MCF 10A (cell line): ENCODE results near the gene ACTN4. TPM values are rescaled to one million over a fixed set of nuclear protein-coding genes. Genes with fewer than 3 reads are reported as not detected.

ENCODE experiments used
- BruUV-seq: library from RNA; stranded (reverse); fragments of 400-500 nt; replicated peaks from 2 replicates; lab custom pipeline; 2021; lab: Mats Ljungman, UMichigan
- CTCF ChIA-PET: fragments of 300-600 bp; sonication (Branson Sonifier 250); formaldehyde crosslinking; extraction: SDS; loops from one replicate; lab custom pipeline; 2021; ENCODE audit warnings: antibody characterized with exemption, inconsistent platforms; lab: Yijun Ruan, JAX
- POLR2A ChIA-PET: fragments of 300-600, 350-650 bp; sonication (Branson Sonifier 250); formaldehyde crosslinking; extraction: SDS; loops from one replicate; lab custom pipeline; 2020; ENCODE audit warnings: antibody characterized with exemption, inconsistent platforms; lab: Yijun Ruan, JAX
- DNase-seq: peaks from one replicate; pipeline ENCODE4 v3.0.0-alpha.2; 2018; ENCODE audit not compliant: unreplicated experiment
- H3K27ac Mint-ChIP-seq: one replicate; pipeline ENCODE4 v1.8.0; 2022; ENCODE audit warnings: mild to moderate bottlenecking, low read depth, mixed read lengths; ENCODE audit not compliant: unreplicated experiment
- H3K27me3 Mint-ChIP-seq: one replicate; pipeline ENCODE4 v1.8.0; 2022; ENCODE audit warnings: mixed read lengths; ENCODE audit not compliant: insufficient read depth, unreplicated experiment
- H3K36me3 Mint-ChIP-seq: one replicate; pipeline ENCODE4 v1.8.0; 2022; ENCODE audit warnings: mild to moderate bottlenecking, moderate library complexity, mixed read lengths; ENCODE audit not compliant: insufficient read depth, unreplicated experiment
- H3K4me1 Mint-ChIP-seq: one replicate; pipeline ENCODE4 v1.8.0; 2022; ENCODE audit warnings: mixed read lengths; ENCODE audit not compliant: insufficient read depth, unreplicated experiment
- H3K4me3 Mint-ChIP-seq: one replicate; pipeline ENCODE4 v1.8.0; 2022; ENCODE audit warnings: mild to moderate bottlenecking, moderate library complexity, mixed read lengths; ENCODE audit not compliant: unreplicated experiment
- H3K9me3 Mint-ChIP-seq: one replicate; pipeline ENCODE4 v1.8.0; 2022; ENCODE audit warnings: mixed read lengths; ENCODE audit not compliant: unreplicated experiment
- intact Hi-C: fragments of 100-400 bp; cut with micrococcal nuclease; formaldehyde crosslinking; loops from 2 replicates; pipeline ENCODE4 v1.14.1; 2022
- total RNA-seq: library from RNA; stranded (reverse); gene quantifications from 2 replicates; pipeline ENCODE4 v1.2.3, GENCODE V29; 2022
- TF ChIP-seq, protein P1 (sequence below): fragments of 200-600 bp; IDR thresholded peaks from one replicate; pipeline ENCODE4 v1.8.0; 2022; ENCODE audit warnings: antibody characterized with exemption, mild to moderate bottlenecking; ENCODE audit not compliant: unreplicated experiment

Gene ACTN4
- total RNA-seq, 1 experiment from 2014 or later = 300 TPM

DNA sequence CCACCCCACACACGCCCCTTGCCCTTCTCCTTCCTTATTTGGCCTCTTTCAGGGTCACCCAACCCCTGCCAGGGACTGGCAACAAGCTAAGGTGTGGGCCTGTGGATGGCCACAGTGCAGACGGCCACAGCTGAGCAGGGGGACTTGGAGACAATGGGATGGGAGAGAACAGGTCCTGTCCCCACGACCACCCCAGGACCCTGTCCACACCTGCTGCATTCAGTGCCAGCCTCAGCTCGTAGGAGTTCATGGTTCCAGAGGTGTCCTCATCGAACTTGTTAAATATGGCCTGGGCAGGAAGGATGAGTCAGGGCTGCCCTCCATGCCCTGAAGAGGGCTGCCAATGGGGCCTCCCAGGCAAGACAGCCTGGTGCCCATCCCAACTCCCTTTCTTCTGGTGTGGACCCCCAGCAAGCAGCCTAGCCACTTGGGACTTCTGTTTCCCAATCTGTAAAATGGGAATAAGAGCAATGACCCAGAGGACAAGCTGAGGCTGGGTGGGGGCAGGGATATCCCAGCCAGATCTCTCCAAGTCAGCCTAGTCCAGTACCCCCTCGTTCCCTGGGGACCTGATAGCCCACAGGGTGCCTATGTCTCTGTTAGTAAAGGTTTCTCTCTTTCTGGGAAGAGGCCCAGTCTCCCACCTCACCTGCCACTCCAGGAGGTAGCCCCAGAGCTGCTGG lies 86.2 kb downstream of the ACTN4 start:
- DNase-seq = peak; percentile 44
- H3K36me3 Mint-ChIP-seq = peaks cover 49% of the 10 kb centered on the region
- POLR2A ChIA-PET = interaction anchor here (0.6 to 2.2 kb wide), 12 partner anchors 11 to 197 kb away, joined by 3 to 12 read pairs (median 4); partner anchors contain the start of genes ECH1, MRPS12 and SARS2
- CTCF ChIA-PET = interaction anchor here (0.6 to 1.0 kb wide), 2 partner anchors 77 to 106 kb away, joined by 3 read pairs; no protein-coding TSS in a partner anchor
- intact Hi-C loops = no loop called here
- no peak overlapping the region for H3K4me3 Mint-ChIP-seq
- no peaks in the 10 kb centered on the region for H3K9me3 Mint-ChIP-seq
- H3K27me3 Mint-ChIP-seq = no peaks in the 10 kb centered on the region
- no TSS peak for BruUV-seq
- TF ChIP-seq, protein P1, sequence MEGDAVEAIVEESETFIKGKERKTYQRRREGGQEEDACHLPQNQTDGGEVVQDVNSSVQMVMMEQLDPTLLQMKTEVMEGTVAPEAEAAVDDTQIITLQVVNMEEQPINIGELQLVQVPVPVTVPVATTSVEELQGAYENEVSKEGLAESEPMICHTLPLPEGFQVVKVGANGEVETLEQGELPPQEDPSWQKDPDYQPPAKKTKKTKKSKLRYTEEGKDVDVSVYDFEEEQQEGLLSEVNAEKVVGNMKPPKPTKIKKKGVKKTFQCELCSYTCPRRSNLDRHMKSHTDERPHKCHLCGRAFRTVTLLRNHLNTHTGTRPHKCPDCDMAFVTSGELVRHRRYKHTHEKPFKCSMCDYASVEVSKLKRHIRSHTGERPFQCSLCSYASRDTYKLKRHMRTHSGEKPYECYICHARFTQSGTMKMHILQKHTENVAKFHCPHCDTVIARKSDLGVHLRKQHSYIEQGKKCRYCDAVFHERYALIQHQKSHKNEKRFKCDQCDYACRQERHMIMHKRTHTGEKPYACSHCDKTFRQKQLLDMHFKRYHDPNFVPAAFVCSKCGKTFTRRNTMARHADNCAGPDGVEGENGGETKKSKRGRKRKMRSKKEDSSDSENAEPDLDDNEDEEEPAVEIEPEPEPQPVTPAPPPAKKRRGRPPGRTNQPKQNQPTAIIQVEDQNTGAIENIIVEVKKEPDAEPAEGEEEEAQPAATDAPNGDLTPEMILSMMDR = no peak
- H3K4me1 Mint-ChIP-seq = peaks cover 27% of the 10 kb centered on the region
- H3K27ac Mint-ChIP-seq = peak overlapping the region; percentile 59

DNA sequence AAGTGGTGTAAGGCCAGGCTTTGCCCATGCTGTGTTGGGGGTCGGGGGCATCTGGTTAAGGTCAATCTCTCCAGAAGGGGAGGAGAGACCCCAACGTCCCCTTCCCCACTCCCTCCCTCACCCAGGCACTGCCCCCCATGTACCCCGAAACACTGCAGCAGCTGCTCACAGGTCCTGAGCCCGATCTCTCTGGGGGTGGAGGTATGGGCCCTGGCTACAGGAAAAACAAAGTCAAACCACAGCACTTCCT lies 86.7 kb downstream of the ACTN4 start:
- intact Hi-C loops = no loop called here
- no peak for DNase-seq
- Mint-ChIP-seq H3K4me3 (no peak overlapping the region), H3K27ac (peak overlapping the region; percentile 59), H3K4me1 (peaks cover 27% of the 10 kb centered on the region), H3K9me3 (no peaks in the 10 kb centered on the region), H3K36me3 (peaks cover 46% of the 10 kb centered on the region), H3K27me3 (no peaks in the 10 kb centered on the region)
- ChIA-PET CTCF (interaction anchor here (0.6 to 1.0 kb wide), 2 partner anchors 42 to 77 kb away, joined by 3 read pairs; no protein-coding TSS in a partner anchor), POLR2A (interaction anchor here (0.6 to 1.7 kb wide), 10 partner anchors 12 to 196 kb away, joined by 3 to 12 read pairs (median 4); partner anchors contain the start of genes ECH1, MRPS12, NFKBIB and SARS2)
- TF ChIP-seq, protein P1 = no peak
- BruUV-seq = no TSS peak

DNA sequence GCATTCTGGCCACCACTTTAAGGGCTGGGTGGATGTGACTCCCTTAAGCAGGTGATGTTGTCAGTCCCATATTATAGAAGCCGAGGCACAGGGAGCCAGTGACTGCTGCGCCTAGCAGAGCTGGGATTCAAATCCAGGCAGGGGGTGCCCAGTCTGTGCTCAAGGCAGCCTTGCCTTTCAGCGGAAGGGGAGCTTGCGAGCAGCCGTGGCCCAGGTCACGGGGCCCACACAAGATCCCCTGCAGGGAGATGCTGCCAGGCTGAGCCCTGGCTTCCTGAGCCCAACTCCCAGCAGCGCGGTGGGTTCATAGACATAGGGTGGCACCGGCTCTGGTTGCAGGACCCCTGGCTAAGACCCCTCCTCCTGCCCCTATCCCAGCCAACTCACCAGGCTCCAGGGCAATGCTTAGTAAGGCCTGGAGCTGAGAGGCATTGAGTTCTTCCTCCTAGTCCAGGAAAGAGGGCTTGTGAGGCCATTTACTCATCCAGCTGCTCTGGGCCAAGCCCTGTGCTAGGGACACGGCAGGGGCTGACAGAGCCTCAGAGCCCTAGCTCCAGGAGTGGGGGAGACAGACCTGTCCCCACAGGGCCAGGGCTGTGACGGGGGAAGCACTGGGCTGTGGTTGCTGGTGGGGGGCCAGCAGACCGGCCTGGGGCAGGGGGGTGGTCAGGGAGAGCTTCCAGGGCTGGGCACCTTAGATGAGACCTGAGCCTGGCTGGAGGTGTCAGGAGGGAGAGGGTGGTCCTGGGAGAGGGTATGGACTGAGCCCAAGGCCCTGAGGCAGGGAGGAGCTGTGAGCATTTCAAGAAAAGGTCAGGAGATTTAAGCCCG lies 87.2 kb downstream of the ACTN4 start:
- no peaks in the 10 kb centered on the region for H3K9me3 Mint-ChIP-seq
- no peak overlapping the region for H3K27ac Mint-ChIP-seq
- intact Hi-C loops = no loop called here
- H3K4me1 Mint-ChIP-seq = peaks cover 27% of the 10 kb centered on the region
- H3K27me3 Mint-ChIP-seq = no peaks in the 10 kb centered on the region
- peaks cover 43% of the 10 kb centered on the region for H3K36me3 Mint-ChIP-seq
- CTCF ChIA-PET = interaction anchor here (0.6 to 1.0 kb wide), 4 partner anchors 42 to 216 kb away, joined by 3 read pairs; no protein-coding TSS in a partner anchor
- POLR2A ChIA-PET = interaction anchor here (0.7 to 1.7 kb wide), 7 partner anchors 12 to 166 kb away, joined by 3 to 12 read pairs (median 4); partner anchors contain the start of genes ECH1 and NFKBIB
- BruUV-seq = no TSS peak
- TF ChIP-seq, protein P1 = no peak
- H3K4me3 Mint-ChIP-seq = peak overlapping the region; percentile 52
- peak; percentile 39 for DNase-seq

DNA sequence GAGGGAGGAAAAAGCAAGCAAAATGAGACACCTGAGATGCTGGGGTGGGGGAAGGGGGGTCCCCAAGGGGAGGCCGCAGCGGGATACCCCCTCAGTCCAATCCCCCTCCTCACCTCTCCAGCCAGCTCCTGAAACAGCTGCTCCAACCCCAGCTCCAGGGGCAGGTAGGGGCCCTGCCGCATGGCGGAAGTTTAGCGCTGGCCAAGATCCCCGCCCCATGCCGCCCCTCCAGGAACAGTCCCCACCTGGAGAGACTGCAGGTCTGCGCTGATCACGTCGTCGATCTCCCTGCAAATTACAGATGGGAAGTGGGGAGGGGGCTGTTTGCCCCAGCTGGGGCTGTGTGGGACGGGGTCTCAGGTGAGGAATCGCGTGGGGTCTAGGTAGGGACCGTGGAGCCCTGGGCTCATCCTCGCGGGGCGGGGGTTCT lies 87.8 kb downstream of the ACTN4 start:
- TF ChIP-seq, protein P1 = no peak
- H3K4me1 Mint-ChIP-seq = peaks cover 27% of the 10 kb centered on the region
- intact Hi-C loops = no loop called here
- no peaks in the 10 kb centered on the region for H3K27me3 Mint-ChIP-seq
- H3K9me3 Mint-ChIP-seq = no peaks in the 10 kb centered on the region
- BruUV-seq = no TSS peak
- POLR2A ChIA-PET = interaction anchor here (1.0 to 1.7 kb wide), 5 partner anchors 13 to 165 kb away, joined by 3 to 12 read pairs (median 6); partner anchors contain the start of genes ECH1 and NFKBIB
- H3K4me3 Mint-ChIP-seq = peak overlapping the region; percentile 52
- H3K27ac Mint-ChIP-seq = no peak overlapping the region
- CTCF ChIA-PET = interaction anchor here (1.0 kb wide), 1 partner anchor 98 kb away, joined by 3 read pairs; no protein-coding TSS in a partner anchor
- DNase-seq = no peak
- H3K36me3 Mint-ChIP-seq = peaks cover 37% of the 10 kb centered on the region
